DND-41 (cell line): ENCODE measurements around the gene NTSR1.

ENCODE experiments used
- CTCF ChIP-seq: IDR thresholded peaks from 2 replicates; pipeline ENCODE4 v1.5.1; 2012; ENCODE audit warnings: borderline replicate concordance, low read length, moderate library complexity, mild to moderate bottlenecking; ENCODE audit not compliant: poor library complexity, severe bottlenecking; ENCODE audit errors: extremely low read depth
- EZH2 ChIP-seq: IDR thresholded peaks from 3 replicates; pipeline ENCODE4 v1.6.1; 2012; ENCODE audit warnings: borderline replicate concordance, low read depth, mild to moderate bottlenecking, moderate library complexity, low read length, inconsistent platforms; ENCODE audit not compliant: severe bottlenecking

GRCh38 chr20:62787866-62788265, 79.2 kb downstream of the NTSR1 start:
- TF ChIP-seq CTCF, result no peak
- no peak for TF ChIP-seq EZH2
